ENCODE measurements around the gene VLDLR.

- TF ChIP-seq POLR2AphosphoS5 (IDR thresholded peaks at IDR 0.05; ENCODE audit: low read depth, low read length) = no peak
- no peak for TF ChIP-seq REST (IDR thresholded peaks at IDR 0.05; ENCODE audit: insufficient read depth in 1 of 2, low read depth in 2 of 2, low read length in 2 of 2)
These were observed 60.4 kb downstream of the VLDLR start for GRCh38 chr9:2681981-2682380.
